ENCODE data around the gene ORAI2. TPM values are rescaled to one million over a fixed set of nuclear protein-coding genes. Genes with fewer than 3 reads are reported as not detected.

ORAI2 gene
- total and polyA plus RNA-seq, 2 of the 13 experiments (the other 11 are each of a cell fraction or from before 2014, with no cell fraction given): 3.0 to 6.0 TPM

GRCh38 chr7:102395873-102396709 is 37.3 kb upstream of the ORAI2 start, which contains the start of gene PRKRIP1 (continued):
- no peak for TF ChIP-seq ZNF7 (CRISPR knock-in tag; IDR thresholded peaks at IDR 0.05)
- TF ChIP-seq NAIF1 (CRISPR knock-in tag; IDR thresholded peaks at IDR 0.05; ENCODE audit: borderline replicate concordance): no peak
- TF ChIP-seq KDM5A (IDR thresholded peaks at IDR 0.05; ENCODE audit: borderline replicate concordance, low read length): peak; percentile 99
- no peak for TF ChIP-seq AKNA (CRISPR knock-in tag; IDR thresholded peaks at IDR 0.05; ENCODE audit: borderline replicate concordance)
- peak; percentile 50; the same call in 1 of the 2 replicates for TF ChIP-seq UBTF (CRISPR knock-in tag; IDR thresholded peaks at IDR 0.05)
- TF ChIP-seq ZNF33B (CRISPR knock-in tag; IDR thresholded peaks at IDR 0.05): no peak; the same call in 1 of the 2 replicates
- no peak for TF ChIP-seq ZNF564 (CRISPR knock-in tag; IDR thresholded peaks at IDR 0.05)
- TF ChIP-seq ZSCAN5A (CRISPR knock-in tag; IDR thresholded peaks at IDR 0.05; ENCODE audit: borderline replicate concordance): no peak
- no peak for TF ChIP-seq SRSF9 (IDR thresholded peaks at IDR 0.05; ENCODE audit: borderline replicate concordance, insufficient read depth, low read depth, low read length, poor library complexity, severe bottlenecking)
- TF ChIP-seq PLRG1 (conservative IDR thresholded peaks at IDR 0.05): no peak
- 0 out of 2 replicates have a peak, but pooled peaks have one; percentile 35 for TF ChIP-seq PAX8 (CRISPR knock-in tag; IDR thresholded peaks at IDR 0.05; ENCODE audit: borderline replicate concordance)
- TF ChIP-seq PHF8 (CRISPR knock-in tag; IDR thresholded peaks at IDR 0.05): peak; percentile 92
- TF ChIP-seq TGIF2 (CRISPR knock-in tag; IDR thresholded peaks at IDR 0.05): no peak
- TF ChIP-seq NFYC (CRISPR knock-in tag; IDR thresholded peaks at IDR 0.05): no peak
- no peak for TF ChIP-seq TCF7L2 (IDR thresholded peaks at IDR 0.05; ENCODE audit: low read depth, low read length)
- peak; percentile 47; the same call in 1 of the 2 replicates for TF ChIP-seq ETS1 (CRISPR knock-in tag; IDR thresholded peaks at IDR 0.05)
- TF ChIP-seq LCORL (IDR thresholded peaks at IDR 0.05): no peak
- TF ChIP-seq LCORL (CRISPR knock-in tag; IDR thresholded peaks at IDR 0.05): no peak; the same call in 1 of the 2 replicates
- no peak for TF ChIP-seq ZNF282 (IDR thresholded peaks at IDR 0.05; ENCODE audit: partially characterized antibody)
- peak; percentile 69 for TF ChIP-seq MED1 (CRISPR knock-in tag; IDR thresholded peaks at IDR 0.05)

All from HepG2 (cell line).